CD4-positive, alpha-beta T cell treated with Interleukin-4 for 1 hour (primary cell): Measurements from ENCODE around the gene CYP2D6.
A peak's percentile ranks its signal among the peaks of the same experiment; 100 is the strongest.
"Not testable (repeated sequence)": the region's sequence is repeated elsewhere in the genome, so short reads cannot be mapped to it uniquely, and the experiment has no call there.

Experiments
- DNase-seq, 2 donors: peaks; one replicate each; pipeline ENCODE4 v3.0.0-alpha.2; 2020 to 2022

Gene CYP2D6

DNA sequence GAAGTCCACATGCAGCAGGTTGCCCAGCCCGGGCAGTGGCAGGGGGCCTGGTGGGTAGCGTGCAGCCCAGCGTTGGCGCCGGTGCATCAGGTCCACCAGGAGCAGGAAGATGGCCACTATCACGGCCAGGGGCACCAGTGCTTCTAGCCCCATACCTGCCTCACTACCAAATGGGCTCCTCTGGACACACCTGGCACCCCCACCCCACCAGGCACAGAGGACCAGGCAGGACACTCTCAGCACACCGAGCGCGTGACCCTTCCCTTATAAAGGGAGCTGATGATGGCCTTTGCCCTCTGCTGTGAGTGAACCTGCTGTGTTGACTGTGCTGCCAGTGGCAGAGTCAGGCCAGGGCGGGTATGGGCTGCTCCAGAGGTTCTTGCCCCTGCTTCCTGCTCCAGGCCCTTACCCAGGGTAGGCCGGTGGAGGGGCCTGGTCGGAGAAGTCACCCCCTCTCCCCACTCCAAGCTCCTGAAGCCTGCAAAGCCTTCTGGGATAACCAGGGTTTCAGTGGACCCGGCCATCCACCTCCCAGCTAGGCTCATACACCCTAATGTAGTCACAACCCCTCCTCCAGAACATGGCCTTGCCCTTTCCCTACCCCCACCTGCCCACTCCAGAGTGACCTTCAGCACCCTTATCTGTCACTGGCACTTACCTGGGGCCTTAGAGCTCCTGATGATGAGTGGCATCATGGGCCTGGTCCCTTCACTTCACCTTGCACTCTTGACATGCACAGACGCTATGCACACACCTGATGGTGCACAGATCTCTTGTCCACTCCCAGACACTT lies at the start of gene CYP2D6:
Gene CYP2D6, minus strand, starts transcription at position 172 of the 793 bp plus-strand sequence. Its CDS starts 19 bp downstream, at position 153.
- DNase-seq, result not testable (repeated sequence)

DNA sequence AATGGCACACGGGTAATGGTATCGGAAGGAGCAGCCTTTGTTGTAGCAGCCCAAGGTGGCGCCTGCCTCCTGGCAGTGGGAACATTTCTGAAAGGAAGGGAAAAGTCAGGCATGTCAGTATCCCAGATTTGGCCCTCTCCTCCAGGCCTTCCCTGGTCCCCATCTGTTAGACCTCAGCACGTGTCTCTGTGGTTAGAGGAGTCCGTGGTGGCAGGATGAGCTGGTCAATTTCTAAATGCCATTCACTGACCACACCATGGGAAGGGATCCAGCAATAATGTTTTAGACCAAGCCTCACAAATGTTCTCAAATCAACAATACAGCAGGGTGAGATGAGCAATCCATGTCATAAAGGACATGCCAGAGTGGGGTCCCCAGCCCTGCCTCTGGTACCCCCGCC lies 49.0 kb upstream of the CYP2D6 start:
- DNase-seq, result no peak

DNA sequence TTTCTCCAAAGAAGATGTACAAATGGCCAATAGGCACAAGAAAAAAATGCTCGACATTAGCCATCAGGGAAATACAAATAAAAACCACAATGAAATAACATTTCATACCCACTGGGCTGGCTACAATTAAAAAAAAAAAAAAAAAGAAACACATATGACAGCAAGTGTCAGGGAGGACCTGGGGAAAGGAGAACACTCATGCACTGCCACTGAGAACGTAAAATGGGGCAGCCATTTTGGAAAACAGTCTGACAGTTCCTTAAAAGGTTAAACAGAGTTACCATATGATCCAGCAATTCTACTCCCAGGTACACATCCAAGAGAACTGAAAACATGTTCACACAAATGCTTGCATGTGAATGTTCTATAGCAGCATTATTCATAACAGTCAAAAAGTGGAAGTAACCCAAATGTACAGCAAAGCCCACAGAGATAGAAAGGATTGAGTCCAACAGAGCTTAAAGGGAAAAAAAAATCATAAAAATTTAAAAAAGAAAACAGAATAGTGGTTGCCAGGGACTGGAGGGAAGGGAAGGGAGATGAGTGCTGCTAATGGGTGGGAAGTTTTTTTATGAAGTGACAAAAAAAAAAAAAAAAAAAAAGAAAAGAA lies 48.4 kb upstream of the CYP2D6 start:
- DNase-seq, result no peak

DNA sequence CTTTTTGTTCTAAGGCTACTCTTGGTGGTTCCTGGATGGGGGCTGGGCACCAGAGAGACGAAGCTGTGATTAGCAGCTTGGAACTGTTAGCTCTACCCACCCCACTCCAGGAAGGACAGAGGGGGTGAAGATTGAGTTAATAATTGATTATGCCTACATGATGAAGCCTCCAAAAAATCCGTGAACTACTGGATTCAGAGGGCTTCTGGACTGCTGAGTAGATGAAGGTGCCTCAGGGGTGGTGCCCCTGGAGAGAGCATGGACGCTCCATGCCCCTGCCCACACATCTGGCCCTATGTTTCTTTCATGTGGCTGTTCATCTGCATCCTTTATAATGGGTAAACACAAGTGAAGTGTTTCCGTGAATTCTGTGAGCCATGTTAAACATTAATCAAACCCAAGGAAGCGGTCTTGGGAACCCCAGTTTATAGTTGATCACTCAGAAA lies 47.3 kb upstream of the CYP2D6 start:
- DNase-seq, result no peak

DNA sequence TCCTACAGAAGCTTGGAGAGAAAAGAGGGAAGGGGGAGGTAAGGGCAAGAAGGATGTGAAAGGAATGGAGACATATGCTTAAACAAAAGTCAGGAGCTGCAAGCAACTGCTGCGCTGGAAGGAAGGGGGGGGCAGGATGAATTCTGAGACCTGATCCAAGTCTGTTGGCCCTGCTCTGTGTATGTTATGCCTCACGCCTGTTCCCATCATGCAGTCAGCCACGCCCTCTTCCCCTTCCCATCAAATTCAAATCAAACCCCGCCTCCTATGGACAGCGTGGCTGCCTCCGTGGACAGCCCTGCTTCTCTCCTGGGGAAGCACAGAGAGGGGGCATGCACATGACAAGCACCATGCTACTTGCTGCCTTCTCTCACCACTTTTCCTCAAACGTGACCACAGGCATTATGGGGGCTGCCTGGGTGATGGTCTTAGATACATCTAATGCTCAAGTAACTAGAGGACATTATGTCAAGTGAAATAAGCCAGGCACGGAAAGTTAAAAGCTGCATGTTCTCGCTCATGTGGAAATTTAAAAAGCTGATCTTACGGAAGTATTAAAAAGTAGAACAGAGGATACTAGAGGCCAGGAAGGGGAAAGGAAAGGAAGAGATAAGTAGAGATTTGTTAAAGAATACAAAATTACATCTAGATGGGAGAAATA lies 45.8 kb upstream of the CYP2D6 start:
- no peak for DNase-seq

DNA sequence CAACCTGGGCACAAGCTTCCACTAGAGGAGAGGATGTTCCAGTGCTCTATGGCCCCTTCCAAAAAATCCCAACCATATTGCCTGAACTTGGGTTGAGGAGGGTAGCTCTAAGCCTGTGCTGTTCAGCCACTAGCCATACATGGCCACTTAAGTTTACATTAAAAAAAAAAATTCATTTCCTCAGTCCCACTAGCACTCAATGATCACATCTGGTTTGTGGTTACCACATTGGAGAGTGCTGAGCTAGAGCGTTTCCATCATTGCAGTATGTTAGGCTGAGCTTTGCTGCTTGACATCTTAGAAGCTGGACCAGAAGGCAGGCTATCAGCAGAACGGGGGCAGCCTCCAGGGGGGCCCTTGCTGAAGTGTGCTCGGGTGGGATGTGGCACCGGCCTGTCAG lies 43.5 kb upstream of the CYP2D6 start:
- DNase-seq, result peak in 1 of 2 donors; percentile 30

DNA sequence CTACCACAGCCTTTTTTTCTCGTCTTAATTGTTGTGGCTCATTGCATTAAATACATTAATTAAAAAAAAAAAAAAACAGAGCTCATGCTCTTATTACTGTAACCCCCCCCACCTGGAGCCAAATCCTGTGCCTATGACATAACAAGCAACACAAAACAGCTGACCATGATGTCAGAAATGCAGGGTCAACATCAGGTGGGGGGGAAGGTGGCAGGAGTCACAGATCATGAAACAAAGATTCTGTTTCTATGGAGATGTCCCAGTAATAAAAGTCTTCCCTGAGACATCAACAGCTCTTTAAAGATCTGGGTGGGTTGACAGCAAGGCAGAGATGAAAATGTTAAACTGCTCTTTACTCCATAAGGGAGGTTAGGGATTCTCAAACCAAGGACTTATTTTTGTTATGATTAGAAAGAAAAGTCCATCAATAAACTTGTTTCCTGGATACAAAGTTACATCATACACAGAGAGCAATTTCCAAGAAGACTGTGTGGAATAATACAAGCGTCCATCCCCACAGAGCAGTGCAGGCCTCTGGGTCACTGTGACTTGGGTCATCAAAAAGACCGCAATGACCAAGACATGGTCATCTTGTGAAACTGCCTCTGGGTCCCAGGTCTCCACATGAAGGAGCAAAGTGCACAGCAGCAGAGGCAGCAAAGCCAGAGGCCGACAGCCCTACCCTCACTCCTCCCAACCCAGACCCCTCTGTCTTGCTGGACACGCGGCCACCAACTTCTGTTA lies 42.7 kb upstream of the CYP2D6 start:
- no peak for DNase-seq

DNA sequence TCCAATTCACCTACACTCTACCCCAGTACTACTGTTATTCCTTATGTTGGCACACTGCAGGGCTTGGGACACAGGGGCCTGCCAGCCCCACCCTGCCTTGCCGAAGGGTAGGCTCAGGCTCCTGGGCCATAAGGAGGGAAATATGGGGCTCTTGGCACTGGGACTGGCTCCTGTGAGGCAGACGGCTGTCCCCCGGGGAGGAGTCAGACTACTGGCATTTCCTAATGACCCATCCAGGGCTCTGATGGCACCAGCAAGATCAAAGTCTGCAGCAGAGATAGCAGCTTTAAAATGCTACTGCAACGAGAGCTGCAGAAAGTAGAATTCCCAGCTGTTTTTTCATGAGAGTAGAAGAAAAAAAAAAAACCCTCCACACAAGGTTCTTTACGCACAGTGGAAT lies 42.2 kb upstream of the CYP2D6 start:
- no peak for DNase-seq

DNA sequence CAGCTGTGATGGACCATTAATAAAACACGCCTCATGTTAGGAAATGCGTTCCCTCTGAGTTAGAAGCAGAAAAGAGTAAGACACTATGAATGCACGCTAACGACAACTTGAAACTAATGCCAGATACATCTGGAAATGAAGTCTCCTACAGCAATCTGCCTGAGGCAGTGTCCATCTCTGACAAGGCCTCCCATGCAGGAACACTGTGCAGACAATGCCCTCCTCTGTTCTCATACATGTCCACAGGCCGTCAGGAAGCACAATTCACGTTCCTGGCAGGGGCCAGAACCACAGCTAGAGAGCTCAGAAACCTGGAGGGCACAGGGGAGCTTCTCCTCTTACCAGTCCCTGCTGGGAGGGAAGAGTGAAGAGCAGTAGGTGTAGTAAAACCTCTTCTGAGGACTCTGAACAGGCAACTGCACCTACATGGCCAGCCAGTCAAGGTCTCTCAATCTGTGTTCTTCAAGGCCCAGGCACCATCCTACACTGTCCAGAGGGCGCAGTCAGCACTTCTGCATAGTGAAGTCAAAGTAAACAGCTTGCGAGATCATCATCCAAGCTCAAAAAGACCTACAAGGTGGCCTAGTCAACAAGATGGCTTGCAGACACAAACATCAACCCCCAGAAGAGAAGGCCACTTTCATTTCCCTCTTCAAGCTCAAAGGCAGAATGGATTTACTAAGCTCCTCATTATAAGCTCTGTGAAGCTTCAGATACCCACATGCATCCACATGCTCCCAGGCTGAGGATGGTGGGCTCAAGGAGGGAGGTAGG lies 41.5 kb upstream of the CYP2D6 start:
- DNase-seq, result no peak

DNA sequence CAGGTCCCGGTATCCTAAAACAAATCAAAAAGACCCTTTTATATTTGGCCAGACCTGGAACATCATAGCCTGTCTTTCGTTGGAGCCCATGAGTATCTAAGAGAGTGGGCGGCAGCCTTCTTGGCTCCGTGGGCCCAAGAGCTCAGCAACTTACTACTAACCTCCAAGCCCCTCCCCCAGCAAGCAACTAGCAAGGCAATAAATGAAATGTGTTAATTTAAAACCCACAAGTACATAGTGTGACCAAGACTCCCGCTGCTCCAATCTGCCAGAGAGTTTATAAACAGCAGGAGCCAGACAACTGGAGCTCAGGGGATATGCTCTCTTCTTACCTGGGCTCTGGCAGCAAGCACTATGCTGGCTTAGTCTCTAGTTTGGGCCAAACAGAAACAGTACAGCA lies 40.8 kb upstream of the CYP2D6 start:
- DNase-seq, result no peak

DNA sequence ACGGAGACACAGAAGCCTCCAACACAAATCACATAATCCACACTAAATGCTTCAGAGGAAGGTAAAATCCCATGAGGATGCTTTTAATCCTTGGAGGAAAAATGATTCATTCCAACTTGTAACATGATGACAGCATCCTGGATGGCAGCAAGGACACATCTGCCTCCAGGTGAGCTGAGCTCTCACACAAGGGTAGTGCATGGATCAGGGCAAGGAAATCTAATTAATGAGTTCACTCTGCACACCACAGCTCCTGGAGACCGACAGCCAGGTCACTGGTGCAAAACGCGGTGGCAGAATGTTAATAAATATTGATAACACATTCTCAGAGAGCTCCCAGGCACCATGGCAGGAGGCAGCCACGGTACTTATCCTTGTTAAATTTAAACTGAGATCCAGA lies 40.3 kb upstream of the CYP2D6 start:
- no peak for DNase-seq

DNA sequence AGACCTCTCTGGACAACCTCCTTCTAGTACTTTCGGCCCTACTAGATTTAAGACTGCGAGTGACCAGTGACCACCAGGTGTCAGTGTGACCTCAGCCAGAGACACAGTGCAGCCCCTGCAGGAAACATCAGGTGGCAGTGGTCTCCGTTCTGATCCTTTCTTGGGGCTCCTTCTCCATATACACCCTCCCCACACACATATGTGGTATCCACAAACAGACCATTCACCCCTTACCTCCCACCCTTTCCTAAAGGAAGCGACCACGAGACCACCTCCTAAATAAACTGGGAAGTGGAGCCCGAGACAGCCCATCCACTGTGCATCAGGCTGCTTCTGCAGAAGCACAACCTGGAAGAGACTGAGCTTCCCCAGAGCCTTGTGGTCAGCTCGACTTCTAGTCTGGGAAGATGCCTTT lies 38.5 kb upstream of the CYP2D6 start:
- DNase-seq, result peak; percentile 72 to 77

DNA sequence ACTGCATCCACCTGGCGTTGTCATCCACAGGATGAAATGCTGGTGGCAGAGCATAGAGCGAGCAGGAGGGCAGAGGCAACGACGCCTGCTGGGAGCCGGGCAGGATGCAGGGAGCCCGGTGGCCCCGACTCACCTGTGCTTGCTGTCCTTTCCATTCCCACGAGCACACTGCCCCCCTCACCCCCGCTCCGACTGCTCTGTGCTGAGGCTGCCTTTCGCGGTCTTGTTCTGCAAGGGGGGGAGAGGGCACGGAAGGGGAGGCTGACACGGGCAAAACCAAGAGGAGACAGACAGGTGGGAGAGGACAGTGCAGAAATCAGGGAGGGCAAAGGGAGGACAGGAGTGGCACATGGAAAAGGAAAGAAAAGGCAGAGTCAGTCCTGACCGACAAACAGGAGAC lies 37.9 kb upstream of the CYP2D6 start:
- DNase-seq, result no peak

DNA sequence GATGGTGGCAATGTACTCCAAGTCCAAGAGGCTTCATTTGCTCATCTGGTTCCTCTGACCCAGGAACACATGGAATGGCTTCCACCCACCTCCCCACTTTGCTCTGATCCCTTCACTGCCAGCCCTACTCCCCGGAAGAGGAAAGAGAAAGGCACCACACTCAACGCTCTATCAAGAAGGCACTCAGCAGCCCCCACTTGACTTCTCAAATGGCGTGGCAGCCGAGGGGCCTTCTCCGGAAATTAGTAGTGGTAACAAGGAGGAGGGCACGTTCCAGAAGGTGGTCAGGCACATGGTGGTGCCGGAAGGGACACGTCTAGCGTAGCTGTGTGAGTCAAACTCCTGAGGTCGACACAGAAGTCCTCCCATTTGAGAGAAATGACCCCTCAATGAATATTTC lies 36.5 kb upstream of the CYP2D6 start:
- DNase-seq, result no peak

DNA sequence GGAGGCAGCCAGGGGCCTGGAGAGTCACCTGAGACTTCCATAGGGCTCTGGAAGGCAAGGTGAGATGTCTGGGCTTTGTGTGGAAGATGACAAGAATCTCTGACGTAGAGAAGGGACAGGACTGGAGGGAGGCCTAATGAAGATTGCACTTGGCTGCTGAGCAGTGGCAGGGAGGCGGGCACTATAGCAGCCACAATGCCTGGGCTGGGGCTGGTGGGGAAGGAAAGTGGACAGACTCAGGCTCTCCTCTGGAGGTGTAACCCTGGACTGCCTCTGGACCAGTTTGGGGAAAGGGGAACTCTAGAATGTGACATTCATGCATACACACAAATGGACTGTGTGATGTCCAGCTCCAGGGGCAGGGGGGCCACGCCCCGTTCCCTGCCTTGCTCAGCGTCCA lies 34.3 kb upstream of the CYP2D6 start:
- no peak for DNase-seq

DNA sequence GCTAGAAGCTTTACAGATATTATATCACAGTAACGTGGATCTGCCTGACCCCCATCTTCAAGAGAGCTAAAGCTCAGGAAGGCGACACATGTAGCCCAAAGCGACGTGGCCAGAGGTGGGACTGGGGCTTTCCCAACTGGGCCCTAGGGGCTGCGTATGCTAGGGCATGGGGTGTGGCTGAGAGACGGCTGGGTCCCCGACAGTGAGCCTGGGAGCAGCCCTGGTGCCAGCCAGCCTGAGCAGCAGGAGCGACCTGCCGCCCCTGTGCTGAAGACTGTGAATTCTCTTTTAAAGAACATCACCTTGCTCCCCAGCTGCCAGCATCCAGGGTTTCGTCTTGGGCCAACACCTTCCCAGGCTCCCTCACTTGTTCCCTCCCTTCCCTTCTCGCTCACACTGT lies 32.9 kb upstream of the CYP2D6 start:
- DNase-seq, result no peak

DNA sequence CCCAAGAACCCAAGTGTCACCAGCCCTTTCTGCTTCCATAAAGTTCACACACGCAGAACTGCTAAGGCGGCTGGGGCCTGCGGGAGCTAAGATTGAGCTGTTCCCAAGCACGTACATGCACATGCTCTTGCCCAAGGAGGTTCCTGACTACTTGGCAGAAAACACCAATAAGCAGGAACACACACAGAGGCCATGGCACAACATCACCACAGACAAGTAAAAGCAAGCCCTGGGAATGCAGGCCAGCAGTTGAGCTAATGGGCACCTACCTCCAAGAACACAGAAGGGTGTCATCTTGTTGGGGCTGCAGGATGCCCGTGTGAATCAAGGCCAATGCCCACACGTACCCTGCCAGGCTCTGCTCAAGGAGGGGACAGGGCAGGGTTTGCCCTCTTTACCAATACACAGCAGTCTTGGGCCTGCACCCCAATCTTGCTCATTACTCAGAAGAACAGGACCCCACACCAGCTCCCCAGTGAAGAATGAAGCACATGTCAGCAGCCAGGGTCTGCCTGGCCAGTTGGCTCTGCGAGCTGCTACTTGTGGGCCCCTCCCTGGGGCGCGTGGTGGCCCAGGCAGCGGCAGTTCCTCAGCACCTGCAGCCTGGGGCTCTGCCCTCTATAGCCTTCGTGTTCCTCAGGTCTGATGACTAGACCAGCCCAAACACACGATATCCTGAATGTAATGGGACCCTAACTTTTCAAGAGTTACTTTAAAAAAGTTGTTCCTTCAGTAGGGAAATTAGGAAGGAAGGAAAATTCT lies 32.3 kb upstream of the CYP2D6 start:
- DNase-seq, result no peak

DNA sequence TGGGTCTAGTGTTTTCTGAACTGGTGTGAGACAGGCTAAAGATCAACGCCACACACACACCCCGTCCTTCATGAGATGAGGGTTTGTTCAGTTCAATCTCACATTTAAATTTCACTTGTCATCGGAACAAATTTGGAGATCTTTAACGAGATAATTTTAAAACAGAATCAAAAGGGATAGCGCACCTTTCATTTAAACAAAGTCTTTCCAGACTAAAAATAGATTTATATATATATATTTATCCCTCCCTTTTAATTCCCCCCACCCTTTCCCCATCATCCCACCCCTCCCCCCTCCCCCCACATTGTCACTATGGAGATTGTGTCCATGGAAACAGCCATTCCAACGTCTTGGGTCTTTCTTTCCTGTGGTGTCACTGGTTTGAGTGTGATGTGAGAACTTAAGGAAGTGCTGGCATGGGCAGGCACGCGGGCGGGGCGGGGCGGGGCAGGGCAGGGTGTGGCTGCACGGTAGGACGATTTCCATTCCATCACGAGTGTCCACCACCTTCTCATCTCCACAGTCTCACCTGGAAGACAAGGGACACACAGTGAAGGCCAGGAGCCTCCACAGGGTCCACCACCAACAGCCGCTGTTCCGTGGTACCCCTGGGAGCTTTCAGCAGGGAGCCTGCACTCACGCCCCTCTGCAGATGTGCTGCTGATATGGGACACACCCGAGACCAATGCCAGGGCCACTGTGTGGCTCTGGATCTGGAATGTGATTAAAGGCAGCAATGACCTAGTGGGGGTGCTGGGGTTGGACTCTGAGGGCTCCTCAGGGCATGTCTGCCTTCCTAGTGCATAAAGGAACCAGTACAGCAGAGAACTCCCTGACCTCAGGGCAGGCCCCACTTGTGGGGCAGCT lies 30.5 kb upstream of the CYP2D6 start:
- no peak for DNase-seq

DNA sequence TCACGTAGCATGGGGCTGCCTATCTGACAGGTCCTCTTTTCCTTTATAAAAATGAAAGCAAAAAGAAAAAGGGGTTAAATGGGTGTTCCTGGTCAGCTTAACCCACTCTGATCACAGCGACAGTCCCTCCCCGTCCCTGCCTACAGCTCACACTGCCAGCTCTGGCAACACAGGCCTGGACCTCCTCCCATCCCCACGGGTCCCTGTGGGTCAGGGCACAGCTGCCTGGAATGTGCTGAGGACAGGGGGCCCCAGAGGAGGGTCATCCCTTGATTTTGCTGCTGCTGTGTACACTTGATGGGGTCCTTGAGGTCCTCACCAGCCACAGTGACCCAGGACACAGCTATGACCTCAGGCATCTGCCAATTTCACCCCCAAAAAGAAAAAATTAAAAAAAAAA lies 29.6 kb upstream of the CYP2D6 start:
- no peak for DNase-seq

DNA sequence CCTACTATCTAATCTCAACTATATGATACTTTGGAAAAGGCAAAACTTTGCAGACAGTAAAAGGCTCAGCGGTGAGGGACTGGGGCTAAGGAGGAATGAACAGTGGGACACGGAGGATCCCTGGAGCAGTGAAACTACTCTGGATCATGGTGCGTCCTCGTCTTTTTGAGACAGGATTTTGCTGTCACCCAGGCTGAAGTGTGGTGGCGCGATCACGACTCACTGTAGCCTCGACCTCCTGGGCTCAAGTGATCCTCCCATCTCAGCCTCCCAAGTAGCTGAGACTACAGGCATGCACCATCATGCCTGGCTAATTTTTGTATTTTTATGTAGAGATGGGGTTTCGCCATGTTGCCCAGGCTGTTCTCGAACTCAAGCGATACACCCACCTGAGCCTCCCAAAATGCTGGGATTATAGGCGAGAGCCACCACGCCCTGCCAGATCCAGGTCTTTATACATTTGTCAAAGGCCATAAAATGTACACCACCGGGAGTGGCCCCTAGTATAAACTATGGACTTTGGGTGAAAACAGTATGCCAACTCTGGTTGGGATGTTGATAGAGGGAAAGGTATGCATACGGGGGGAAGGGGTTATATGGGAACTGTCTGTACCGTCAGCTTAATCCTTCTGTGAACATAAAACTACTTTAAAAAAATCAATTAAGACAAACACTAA lies 28.0 kb upstream of the CYP2D6 start:
- no peak for DNase-seq
